ENCODE measurements around the gene SPDYE4.
"Not testable (repeated sequence)": the region's sequence is repeated elsewhere in the genome, so short reads cannot be mapped to it uniquely, and the experiment has no call there.

Gene SPDYE4

GRCh38 chr17:8758137-8758596 is at the start of gene SPDYE4:
Gene SPDYE4 (minus strand): TSS chr17:8758546. CDS start chr17:8758382, 164 bp downstream.
- DNase-seq (ENCODE audit: extremely low read depth in 1 of 2, low read depth in 1 of 2), result no peak

- DNase-seq (ENCODE audit: extremely low read depth in 1 of 2, low read depth in 1 of 2), result no peak
These were observed 48.7 kb upstream of the SPDYE4 start for GRCh38 chr17:8806926-8807550.

- DNase-seq (ENCODE audit: extremely low read depth in 1 of 2, low read depth in 1 of 2), result no peak
These were observed 48.0 kb upstream of the SPDYE4 start for GRCh38 chr17:8806253-8806925.

- not testable (repeated sequence) for DNase-seq (ENCODE audit: extremely low read depth in 1 of 2, low read depth in 1 of 2)
These were observed 47.0 kb upstream of the SPDYE4 start for GRCh38 chr17:8805396-8805795.

- DNase-seq (ENCODE audit: extremely low read depth in 1 of 2, low read depth in 1 of 2), result no peak
These were observed 45.4 kb upstream of the SPDYE4 start for GRCh38 chr17:8803531-8804420.

- DNase-seq (ENCODE audit: extremely low read depth in 1 of 2, low read depth in 1 of 2), result no peak
These were observed 42.9 kb upstream of the SPDYE4 start for GRCh38 chr17:8801135-8801840.

- DNase-seq (ENCODE audit: extremely low read depth in 1 of 2, low read depth in 1 of 2), result no peak
These were observed 42.3 kb upstream of the SPDYE4 start for GRCh38 chr17:8800656-8801055.

GRCh38 chr17:8799570-8800212 is 41.3 kb upstream of the SPDYE4 start:
- DNase-seq (ENCODE audit: extremely low read depth in 1 of 2, low read depth in 1 of 2), result no peak

- no peak for DNase-seq (ENCODE audit: extremely low read depth in 1 of 2, low read depth in 1 of 2)
These were observed 40.7 kb upstream of the SPDYE4 start, which contains the start of gene MFSD6L for GRCh38 chr17:8798846-8799569. Gene MFSD6L (minus strand): TSS chr17:8799365. CDS start chr17:8799120, 245 bp downstream.

- no peak for DNase-seq (ENCODE audit: extremely low read depth in 1 of 2, low read depth in 1 of 2)
These were observed 40.0 kb upstream of the SPDYE4 start for GRCh38 chr17:8798176-8798845.

- DNase-seq (ENCODE audit: extremely low read depth in 1 of 2, low read depth in 1 of 2), result no peak
These were observed 39.4 kb upstream of the SPDYE4 start for GRCh38 chr17:8797621-8798175.

- no peak for DNase-seq (ENCODE audit: extremely low read depth in 1 of 2, low read depth in 1 of 2)
These were observed 36.3 kb upstream of the SPDYE4 start for GRCh38 chr17:8794636-8795035.

- no peak for DNase-seq (ENCODE audit: extremely low read depth in 1 of 2, low read depth in 1 of 2)
These were observed 35.3 kb upstream of the SPDYE4 start for GRCh38 chr17:8793649-8794048.

GRCh38 chr17:8792646-8793045 is 34.3 kb upstream of the SPDYE4 start:
- no peak for DNase-seq (ENCODE audit: extremely low read depth in 1 of 2, low read depth in 1 of 2)

GRCh38 chr17:8791910-8792270 is 33.5 kb upstream of the SPDYE4 start:
- DNase-seq (ENCODE audit: extremely low read depth in 1 of 2, low read depth in 1 of 2), result no peak

GRCh38 chr17:8791248-8791909 is 33.0 kb upstream of the SPDYE4 start:
- no peak for DNase-seq (ENCODE audit: extremely low read depth in 1 of 2, low read depth in 1 of 2)

GRCh38 chr17:8789743-8790142 is 31.4 kb upstream of the SPDYE4 start:
- DNase-seq (ENCODE audit: extremely low read depth in 1 of 2, low read depth in 1 of 2), result no peak

GRCh38 chr17:8788998-8789397 is 30.7 kb upstream of the SPDYE4 start:
- DNase-seq (ENCODE audit: extremely low read depth in 1 of 2, low read depth in 1 of 2), result no peak
